ENCODE data around the gene SDF2L1.
A peak's percentile ranks its signal among the peaks of the same experiment; 100 is the strongest.
"Not testable (repeated sequence)": the region's sequence is repeated elsewhere in the genome, so short reads cannot be mapped to it uniquely, and the experiment has no call there.

The SDF2L1 gene, protein sequence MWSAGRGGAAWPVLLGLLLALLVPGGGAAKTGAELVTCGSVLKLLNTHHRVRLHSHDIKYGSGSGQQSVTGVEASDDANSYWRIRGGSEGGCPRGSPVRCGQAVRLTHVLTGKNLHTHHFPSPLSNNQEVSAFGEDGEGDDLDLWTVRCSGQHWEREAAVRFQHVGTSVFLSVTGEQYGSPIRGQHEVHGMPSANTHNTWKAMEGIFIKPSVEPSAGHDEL

DNA sequence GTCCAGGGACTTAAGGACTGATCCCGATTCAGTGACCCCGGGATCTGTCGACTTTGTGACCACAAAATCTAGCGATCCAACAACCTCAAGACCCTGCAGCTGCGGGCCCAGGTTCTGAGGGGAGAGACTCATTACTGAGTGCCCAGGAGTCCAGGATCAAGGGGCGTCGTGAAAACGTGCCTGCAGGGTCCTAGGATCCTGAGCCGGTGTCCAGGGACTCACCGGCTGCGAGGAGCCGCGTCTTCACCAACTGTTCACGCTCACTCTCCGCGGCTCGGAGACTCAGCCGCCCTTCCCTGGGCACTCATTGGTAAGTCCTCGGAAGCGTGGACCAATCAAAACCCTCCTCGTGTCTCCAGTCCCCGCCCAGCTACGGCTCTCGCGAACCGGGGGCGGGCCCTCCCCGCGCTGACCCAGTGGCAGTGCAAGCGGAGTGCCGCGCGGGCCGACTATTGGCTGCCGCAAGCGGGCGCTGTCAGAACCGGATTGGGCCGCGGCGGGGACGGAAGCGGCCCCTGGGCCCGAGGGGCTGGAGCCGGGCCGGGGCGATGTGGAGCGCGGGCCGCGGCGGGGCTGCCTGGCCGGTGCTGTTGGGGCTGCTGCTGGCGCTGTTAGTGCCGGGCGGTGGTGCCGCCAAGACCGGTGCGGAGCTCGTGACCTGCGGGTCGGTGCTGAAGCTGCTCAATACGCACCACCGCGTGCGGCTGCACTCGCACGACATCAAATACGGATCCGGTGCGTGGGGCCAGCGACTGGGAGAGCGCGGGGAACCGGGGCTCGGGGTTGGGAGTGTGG lies at the start of gene SDF2L1:
Gene SDF2L1, plus strand, starts transcription at position 514 of the 795 bp plus-strand sequence. Its CDS starts 35 bp downstream, at position 549.
- DNase-seq: peak; percentile 98

- DNase-seq: no peak
These were observed 49.7 kb upstream of the SDF2L1 start for GRCh38 chr22:21592422-21592821.

DNA sequence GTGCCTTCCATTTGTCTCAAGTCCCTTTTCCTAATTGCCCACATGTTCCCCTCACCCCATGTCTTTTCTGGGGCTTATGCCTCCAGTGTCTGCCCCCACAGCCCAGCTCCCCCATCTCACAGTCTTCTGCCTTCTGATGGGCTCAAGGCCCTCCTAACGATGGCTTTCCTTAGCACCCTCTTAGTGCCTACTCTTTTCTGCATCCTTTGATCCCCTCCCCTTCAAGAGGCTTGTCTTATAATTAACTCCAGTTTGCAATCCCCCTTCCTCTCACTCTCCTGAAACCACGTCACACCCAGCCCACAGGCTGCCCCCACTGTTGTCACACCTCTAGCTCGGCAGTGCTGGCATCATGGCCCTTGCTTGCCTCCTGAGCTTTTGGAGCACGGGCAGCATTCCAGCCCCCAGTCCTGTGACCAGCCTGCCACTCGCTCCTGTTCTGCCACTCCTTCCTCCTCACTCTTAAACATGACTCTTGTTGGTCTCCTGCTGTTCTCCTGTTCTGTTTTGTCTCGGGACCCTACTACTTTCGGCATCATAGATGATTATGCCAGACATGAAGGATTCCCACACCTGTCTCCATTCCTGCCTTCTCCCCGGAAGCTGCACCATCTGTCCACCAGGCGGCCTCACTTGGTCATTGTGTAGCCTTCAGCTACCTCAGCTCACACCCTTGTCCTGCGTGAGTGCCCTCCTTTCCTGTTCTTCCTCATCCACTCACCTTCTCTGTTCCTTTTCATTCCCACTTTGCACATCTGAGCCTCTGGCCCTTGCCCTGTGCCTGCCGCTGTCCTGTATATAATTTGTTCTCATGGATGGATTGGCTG lies 48.5 kb upstream of the SDF2L1 start:
- DNase-seq: no peak

DNA sequence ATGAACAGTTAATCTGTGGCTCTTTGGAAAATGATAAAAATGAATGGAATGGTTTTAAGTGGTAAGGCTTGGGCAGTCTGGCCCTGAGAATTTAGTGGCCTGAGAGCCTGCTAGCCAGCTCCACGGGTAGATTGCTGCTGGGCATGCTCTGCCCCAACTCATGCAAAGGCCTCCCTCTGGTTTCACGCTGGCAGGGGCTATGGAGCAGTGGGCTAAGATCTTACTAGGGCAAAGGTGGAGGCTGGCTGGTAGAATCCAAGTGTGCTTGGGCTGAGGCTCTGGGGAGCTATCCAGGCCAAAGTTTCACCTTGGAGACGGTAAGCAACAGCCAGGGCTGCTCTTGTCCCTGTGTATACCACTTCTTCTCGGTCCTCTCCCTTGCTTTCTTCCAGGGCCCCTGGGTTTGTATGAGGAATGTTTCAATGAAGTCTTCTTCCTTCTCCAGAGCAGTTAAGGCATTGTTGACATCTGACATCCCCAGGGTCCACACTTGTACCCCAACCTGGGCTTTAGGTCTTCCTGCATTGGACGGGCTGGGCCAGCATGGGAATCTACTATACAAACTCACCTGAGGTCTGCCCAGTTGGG lies 47.1 kb upstream of the SDF2L1 start:
- no peak for DNase-seq

DNA sequence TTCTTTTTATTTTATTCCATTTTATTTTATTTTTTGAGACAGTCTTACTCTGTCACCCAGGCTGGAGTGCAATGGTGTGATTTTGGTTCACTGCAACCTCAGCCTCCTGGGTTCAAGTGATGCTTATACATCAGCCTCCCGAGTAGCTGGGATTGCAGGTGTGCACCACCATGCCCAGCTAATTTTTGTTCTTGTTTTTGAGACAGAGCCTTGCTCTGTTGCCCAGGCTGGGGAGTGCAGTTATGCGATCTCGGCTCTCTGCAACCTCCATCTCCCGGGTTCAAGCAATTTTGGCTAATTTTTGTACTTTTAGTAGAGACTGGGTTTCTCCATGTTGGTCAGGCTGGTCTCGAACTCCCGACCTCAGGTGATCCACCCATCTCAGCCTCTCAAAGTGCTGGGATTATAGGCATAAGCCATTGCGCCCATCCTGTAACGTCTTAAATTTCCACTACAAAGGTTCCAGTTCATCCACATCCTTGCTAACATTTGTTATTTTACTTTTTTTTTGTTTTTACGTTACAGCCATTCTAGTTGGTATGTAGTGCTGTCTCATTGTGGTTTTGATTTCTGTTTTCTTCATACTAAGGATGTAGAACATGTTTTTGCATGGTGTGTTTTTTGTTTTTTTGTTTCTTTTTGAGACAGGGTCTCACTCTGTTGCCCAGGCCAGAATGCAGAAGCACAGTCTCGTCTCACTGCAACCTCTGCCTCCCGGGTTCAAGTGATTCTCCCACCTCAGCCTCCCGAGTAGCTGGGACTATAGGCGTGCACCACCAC lies 45.6 kb upstream of the SDF2L1 start:
- not testable (repeated sequence) for DNase-seq

- DNase-seq: no peak
These were observed 43.8 kb upstream of the SDF2L1 start for GRCh38 chr22:21598302-21598701.

DNA sequence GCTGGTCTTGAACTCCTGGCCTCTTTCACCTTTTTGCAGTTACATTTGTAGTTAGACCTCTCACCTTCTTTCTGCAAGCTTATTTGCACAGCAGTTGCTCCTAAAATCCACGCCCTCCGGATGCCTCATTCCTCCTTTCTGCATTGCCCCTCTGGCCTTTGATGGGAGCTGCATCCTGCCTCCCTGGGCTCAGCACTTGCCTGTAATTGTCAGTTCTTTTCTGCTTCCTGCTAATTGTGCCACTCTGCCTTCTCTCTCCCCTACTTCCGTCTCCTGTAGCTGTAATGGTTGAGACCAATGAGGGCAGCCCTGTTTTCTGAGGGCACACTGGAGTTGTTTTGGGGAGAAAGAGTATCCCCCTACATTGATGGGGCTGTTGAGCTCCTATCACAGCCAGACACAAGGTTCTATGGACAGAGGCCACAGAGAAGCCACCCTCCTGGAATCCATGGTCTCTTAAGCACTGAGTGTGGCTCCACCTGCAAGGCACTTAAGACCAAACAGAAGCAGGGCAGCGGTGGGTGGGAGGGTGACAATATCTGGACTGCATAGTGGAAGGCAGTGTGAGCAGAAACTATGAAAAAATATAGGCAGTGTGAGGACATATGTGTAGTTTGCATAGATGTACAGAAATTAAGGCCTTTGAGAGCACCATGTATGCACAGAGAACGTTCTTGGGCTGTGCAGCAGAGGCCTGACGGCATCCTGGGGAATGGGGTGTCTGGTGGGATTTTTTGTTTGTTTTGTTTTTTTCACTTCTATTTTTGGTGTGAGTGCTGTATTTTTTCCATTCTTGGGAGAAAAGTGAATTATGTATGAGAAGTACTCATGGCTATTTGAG lies 42.8 kb upstream of the SDF2L1 start:
- peak; percentile 32 for DNase-seq

GRCh38 chr22:21602579-21602978 lies 39.5 kb upstream of the SDF2L1 start:
- DNase-seq: no peak

DNA sequence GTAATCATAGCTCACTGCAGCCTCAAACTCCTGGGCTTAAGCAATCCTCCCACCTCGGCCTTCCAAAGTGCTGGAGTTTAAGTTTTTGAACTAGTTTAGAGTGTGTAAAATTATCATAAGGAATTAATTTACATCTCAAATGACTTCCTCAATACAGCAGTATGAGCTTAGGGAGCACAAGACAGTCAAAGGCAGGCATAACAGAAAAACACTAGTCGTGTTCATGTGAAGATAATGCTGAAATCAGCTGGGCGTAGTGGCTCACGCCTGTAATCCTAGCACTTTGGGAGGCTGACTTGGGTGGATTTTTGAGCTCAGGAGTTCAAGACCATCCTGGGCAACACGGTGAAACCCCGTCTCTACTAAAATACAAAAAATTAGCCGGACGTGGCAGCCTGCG lies 38.1 kb upstream of the SDF2L1 start:
- no peak for DNase-seq

- DNase-seq: no peak
These were observed 36.1 kb upstream of the SDF2L1 start for GRCh38 chr22:21605887-21606564.

- no peak for DNase-seq
These were observed 35.3 kb upstream of the SDF2L1 start for GRCh38 chr22:21606775-21607174.

- not testable (repeated sequence) for DNase-seq
These were observed 32.4 kb upstream of the SDF2L1 start for GRCh38 chr22:21609556-21610157.

GRCh38 chr22:21611210-21611977 lies 30.7 kb upstream of the SDF2L1 start:
- no peak for DNase-seq

DNA sequence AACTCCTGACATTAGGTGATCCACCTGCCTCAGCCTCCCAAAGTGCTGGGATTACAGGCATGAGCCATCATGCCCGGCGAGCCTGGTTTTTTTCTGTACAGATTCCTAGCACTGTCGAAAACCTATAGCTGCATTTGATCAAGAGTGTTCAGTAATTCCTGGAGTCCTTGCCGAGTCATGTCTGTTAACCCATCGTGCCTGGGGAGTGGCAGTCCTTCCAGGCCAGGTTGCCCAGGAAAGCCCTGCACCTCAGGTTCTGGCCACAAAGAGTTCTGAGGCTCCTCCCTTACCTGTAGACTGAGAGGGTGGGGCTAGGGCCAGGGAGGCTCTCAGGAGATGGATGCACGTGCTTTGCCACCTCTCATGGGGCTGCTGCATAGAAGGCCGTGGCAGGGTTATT lies 29.2 kb upstream of the SDF2L1 start:
- no peak for DNase-seq

DNA sequence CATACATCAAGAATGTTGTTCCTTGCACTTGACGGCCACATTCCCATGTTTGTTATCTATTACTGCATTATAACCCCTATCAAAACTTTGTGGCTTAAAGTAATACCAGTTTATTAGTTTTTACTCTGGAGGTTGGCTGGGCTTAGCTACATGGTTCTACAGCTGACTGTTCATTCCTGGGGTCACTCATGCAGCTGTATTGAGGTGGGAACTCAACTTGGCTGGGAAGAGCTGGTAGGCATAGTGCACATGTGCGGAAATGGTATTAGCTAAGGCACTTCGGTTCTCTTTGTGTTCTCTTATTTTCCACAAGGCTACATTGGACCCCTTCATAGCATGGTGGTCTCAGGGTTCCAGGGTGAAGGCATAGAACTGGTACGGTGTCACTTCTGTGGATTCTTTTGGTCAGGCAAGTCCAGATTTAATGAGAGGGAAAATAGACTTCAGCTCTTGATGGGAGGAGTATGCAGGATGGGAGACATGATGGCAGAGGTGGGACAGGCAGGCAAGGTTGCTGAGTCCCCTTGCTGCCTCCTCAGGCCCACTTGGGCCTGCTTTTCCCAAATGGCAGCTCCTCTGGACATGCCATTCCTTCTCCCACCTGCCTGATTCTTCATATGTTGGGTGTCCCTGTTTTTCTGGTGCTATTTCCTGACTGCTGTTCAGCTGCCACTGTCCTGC lies 28.4 kb upstream of the SDF2L1 start:
- no peak for DNase-seq

DNA sequence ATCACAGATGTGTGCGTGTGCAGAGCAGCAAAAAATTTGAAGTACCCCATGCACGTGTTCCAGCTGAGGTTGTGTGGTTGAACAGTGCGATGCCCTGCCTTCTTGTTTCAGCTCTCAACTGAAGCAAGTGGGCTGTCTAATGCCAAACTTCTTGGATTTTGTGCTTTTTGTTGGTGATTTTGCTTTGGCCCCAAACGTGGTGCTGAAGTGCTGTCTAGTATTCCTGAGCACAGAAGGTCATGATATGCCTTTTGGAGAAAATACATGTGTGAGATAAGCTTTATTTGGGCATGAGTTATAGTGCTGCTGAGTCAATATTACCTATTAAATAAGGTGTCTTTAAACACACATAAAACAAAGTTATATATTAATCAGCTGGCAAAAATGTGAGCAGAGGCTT lies 26.4 kb upstream of the SDF2L1 start:
- no peak for DNase-seq

DNA sequence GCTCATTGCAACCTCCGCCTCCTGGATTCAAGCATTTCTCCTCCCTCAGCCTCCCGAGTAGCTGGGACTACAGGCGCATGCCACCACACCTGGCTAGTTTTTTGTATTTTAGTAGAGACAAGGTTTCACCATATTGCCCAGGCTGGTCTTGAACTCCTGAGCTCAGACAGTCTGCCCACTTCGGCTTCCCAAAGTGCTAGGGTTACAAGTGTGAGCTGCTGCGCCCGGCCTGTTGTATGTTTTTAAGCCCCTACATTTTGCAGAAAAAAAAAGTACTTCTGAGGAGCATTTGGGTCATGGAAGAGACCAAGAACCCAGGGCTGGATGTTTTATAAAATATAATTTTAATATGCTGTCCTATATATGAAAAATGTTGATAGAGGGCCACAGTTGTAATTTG lies 24.8 kb upstream of the SDF2L1 start:
- not testable (repeated sequence) for DNase-seq

DNA sequence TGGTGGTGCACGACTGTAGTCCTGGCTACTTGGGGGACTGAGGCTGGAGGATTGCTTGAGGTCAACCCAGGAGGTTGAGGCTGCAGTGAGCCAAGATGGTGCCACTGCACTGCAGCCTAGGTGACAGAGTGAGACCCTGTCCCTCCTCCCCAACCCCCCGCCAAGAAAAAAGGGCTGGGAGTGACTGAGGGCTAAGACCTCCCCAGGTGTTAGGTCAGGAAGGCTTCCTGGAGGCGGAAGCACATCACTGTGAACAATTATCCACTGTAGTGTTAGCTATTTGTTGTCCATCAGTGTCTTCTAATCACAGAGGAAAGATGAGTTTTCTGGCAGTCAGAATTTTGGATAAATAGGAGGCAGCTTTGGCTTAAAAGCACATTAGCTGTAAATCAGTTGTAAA lies 21.1 kb upstream of the SDF2L1 start:
- no peak for DNase-seq
